Left forelimb (tissue), 1 donor: ENCODE data around the gene CCDC18.
"Not testable (repeated sequence)": the region's sequence is repeated elsewhere in the genome, so short reads cannot be mapped to it uniquely, and the experiment has no call there.

Source experiments
- DNase-seq: peaks from one replicate; pipeline ENCODE4 v3.0.0-alpha.2; 2018; ENCODE audit warnings: low spot score

The CCDC18 gene

DNA sequence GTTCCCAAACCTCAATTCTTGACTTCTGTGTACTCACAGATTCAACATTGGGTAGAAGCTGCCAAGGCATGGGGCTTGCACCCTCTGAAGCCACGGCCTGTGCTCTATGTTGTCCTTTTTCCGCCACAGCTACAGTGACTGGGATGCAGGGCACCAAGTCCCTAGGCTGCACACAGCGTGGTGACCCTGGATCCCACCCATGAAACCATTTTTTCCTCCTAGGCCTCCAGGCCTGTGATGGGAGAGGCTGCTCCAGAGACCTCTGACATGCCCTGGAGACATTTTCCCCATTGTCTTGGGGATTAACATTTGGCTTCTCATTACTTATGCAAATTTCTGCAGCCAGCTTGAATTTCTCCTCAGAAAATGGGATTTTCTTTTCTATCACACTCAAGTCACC is 62.7 kb downstream of the CCDC18 start:
- not testable (repeated sequence) for DNase-seq

DNA sequence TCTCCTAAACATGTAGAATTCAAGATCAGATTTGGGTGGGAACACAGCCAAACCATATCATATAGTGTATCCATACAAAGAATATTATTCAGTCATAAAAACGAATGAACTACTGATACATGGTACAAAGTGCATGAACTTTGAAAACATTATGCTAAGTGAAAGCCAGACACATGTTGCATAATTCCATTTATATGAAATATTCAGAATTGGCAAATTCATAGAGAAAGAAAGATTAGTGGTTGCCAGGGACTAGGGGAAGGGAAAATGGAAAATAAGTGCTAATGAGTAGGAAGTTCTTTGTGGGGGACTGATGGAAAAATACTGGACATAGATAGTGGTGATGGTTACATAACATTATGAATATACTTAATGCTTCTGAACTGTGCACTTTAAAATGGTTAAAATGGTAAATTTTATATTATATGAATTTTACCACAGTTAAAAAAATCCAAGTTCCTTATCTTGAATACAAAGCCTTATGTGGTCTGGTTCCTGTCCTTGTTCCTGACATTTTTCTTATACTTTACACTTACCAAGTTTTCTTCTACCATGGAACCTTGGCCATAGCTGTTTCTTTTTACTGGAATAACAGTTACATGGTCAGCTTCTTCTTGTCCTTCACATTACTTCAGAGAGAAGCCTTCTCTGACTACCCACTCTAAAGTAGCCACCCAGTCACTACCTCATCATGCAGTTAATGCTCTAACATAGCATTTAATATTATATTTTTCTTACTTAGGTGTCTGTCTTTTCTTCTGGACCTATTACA is 64.0 kb downstream of the CCDC18 start:
- no peak for DNase-seq

DNA sequence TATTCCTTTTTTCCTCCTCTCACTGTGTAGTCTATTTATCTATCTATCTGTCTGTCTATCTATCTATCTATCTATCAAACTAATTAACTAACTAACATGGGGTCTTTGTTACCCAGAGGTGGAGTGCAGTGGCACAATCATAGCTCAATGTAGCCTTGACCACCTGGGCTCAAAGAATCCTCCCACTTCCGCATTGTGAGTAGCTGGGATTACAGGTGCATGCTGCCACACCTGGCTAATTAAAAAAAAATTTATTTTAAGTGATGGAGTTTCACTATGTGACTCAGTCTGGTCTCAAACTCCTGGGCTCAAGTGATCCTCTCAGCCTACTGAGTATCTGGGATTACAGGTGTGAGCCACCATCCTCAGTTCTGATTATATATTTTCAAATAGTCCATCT is 71.4 kb downstream of the CCDC18 start:
- no peak for DNase-seq

DNA sequence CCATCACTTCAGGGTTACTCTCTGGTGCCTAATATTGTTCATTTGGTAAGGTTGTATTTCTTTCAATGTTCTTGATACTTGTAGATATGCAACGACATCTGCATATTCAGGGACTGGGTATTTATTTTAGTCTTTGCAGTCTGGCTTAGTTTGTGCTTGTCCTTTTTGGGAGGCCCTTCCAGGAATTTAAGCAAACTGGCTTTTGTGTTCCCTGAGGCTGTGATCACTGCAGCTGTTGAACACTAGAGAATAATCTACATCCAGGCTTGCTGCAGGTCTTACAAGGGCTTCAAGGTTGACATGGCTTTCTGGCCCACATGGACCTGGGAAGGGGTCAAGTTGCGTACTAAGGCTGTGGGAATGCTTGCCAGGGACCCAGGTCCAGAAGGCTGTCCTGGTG is 72.1 kb downstream of the CCDC18 start:
- DNase-seq: no peak

DNA sequence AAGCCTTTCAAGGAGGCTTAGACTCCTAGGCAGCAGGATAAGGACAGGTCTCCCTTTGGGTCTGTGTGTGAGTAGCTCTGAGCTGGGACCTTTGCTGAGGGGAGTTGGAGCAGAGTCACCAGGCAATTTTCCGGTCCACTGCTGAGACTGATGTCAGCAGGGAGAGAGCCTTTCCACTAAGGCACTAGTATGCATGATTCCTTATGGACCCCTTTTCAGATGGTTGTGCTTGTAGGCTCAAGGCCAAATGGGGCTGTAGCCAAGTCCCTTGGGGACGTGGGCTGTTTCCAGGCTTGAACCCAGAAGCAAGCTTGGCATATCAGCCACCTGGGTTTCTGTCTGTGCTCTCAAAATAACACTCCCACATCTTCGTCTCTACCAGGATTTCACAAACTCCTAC is 73.0 kb downstream of the CCDC18 start:
- no peak for DNase-seq

DNA sequence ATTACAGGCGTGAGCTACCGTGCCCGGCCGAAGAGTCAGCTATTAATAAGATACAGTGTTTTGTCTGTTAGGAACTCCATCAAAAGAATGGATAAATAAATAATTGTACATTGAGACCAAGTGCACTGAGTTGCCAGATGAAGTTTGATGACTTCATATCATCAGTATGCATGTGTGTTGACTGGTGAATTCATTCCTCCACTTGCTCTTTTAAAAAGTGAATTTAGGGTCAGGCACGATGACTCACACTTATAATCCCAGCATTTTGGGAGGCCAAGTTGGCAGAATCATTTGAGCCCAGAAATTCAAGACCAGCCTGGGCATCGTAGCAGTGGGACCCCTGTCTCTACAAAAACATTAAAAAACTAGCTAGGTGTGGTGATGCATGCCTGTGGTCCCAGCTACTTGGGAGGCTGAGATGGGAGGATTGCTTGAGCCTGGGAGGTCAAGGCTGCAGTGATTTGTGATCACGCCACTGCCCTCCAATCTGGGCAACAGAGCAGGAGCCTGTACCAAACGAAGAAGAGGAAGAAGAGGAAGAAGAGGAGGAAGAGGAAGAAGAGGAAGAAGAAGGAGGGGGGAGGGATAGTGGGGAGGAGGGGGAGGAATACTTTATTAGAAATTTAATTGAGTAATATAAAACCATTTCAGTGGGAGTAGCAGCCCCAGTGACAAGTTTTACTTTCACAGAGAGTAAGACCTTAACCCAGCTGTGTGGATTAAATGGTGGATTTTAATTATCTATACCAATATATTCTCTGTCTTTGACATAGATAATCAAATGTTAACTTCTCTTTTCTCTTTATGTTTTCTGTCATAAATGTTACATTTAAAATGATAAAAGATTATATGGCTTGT is 74.9 kb downstream of the CCDC18 start:
- no peak for DNase-seq

DNA sequence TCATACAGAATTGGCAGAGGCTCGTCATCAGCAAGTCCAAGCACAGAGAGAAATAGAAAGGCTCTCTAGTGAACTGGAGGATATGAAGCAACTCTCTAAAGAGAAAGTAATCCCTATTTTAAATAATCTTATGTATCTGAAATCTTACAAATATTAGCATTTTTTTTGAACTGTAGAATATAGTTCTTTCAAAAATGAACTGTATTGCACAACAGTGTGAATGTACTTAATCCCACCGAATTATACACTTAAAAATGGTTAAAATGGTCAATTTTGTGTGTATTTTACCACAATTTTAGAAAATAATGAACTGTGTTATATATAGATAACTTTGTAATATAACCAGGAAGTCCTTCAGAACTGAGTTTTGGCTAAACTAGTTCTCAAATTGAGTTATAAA is 75.9 kb downstream of the CCDC18 start:
- DNase-seq: no peak

DNA sequence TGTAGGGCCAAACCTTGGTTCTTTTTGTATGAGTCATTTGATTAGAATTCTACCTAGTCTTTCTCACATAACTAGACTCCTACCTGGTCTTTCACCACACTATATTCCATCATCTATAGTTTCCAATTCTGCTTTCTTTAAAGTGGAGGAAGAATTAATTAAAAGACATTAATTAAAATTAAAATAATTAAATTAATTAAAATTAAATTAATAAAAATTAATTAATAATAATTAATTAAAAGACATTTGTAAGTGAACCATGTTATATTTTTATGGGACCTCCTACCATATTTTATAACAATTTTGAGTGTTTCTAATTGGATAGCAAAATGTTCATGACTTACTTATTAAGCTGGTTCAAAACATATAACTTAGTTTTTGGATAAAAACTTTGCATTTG is 77.4 kb downstream of the CCDC18 start:
- DNase-seq: no peak

DNA sequence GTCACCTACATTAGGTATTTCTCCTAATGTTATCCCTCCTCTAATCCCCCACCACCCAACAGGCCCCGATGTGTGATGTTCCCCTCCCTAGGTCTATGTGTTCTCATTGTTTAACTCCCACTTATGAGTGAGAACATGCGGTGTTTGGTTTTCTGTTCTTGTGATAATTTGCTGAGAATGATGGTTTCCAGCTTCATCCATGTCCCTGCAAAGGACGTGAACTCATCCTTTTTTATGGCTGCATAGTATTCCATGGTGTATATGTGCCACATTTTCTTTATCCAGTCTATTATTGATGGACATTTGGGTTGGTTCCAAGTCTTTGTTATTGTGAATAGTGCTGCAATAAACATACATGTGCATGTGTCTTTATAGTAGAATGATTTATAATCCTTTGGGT is 80.2 kb downstream of the CCDC18 start:
- not testable (repeated sequence) for DNase-seq

DNA sequence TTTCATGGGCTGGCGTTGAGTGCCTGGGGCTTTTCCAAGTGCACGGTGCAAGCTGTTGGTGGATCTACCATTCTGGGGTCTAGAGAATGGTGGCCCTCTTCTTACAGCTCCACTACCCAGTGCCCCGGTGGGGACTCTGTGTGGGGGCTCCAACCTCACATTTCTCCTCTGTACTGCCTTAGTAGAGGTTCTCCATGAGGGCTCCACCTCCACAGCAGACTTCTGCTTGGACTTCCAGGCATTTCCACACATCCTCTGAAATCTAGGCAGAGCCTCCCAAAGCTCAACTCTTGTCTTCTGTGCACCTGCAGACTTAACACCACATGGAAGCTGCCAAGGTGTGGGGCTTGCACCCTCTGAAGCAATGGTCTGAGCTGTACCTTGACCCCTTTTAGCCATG is 82.1 kb downstream of the CCDC18 start:
- no peak for DNase-seq

DNA sequence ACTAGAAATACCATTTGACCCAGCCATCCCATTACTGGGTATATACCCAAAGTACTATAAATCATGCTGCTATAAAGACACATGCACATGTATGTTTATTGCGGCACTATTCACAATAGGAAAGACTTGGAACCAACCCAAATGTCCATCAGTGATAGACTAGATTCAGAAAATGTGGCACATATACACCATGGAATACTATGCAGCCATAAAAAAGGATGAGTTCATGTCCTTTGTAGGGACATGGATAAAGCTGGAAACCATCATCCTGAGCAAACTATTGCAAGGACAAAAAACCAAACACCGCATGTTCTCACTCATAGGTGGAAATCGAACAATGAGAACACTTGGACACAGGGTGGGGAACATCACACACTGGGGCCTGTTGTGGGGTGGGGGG is 88.4 kb downstream of the CCDC18 start:
- not testable (repeated sequence) for DNase-seq

DNA sequence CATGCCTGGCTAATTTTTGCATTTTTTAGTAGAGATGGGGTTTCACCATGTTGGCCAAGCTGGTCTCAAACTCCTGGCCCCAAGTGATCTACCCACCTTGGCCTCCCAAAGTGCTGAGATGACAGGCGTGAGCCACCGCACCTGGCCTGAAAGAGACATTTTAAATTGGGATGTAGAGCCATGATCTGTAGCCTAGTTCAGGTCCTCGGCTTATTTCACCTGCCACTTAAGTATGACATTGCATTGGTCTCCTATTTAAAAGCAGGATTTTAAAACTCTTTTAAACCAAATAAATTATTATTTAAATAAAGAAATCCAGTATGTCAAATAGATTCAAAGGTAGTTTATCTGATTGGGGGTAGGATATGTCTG is 94.7 kb downstream of the CCDC18 start:
- not testable (repeated sequence) for DNase-seq

DNA sequence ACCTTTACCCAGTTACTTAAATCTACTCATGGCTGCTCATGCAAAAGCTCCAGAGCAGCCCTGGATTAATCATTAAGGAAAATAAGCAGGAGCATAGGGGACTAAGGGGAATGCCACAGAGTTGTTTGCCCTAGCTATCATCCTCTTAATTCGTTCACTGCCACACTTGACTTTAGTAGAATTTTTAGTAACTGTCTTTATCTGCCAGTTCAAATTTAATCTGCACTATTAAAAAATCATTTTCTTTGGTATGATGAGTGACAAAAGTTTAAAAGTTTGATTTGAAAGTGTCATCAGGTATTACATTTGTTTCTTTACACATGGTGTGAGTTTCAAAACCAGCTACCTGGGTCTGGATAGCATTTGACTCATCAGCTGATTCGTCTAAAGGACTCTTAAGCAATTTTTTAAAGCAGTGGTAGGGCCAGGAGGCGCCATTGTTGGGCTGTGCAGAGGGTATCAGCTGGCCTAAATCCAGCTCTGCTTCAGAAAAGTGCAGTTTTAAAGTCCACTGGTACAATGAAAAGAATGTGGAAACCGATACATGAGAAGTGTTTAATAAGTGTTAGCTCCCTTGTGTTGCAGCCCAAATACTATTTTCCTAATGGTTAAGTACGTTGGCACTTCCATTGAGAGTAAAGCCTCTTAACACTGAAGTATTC is 95.2 kb downstream of the CCDC18 start:
- no peak for DNase-seq

DNA sequence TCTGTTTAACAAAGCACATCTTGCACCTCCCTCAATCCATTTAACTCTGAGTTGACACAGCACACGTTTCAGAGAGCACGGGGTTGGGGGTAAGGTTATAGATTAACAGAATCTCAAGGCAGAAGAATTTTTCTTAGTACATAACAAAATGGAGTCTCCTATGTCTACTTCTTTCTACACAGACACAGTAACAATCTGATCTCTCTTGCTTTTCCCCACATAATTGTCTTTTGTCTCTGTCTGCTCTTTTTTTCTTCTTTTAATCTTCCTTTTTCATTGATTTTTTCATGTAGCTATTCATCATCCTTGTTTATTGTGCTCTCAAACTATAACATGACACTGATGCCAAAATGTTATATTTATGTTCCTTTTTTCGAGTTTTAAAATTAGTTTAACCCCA is 97.0 kb downstream of the CCDC18 start:
- DNase-seq: not testable (repeated sequence)

DNA sequence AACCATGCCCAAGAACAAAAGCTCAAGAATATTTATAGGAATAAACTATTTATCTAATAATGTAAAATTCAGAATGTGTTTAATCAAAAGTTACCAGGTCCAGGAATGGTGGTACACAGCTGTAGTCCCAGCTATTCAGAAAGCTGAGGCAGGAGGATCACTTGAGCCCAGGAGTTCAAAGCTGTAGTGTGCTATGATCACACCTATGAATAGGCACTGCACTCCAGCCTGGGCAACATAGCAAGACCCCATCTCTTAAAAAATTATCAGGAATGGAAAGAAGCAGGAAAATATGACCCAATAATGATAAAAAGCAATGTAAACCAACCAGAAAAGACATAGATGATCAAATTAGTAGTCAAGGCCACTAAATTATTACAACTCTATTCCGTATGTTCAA is 103.0 kb downstream of the CCDC18 start:
- DNase-seq: no peak

DNA sequence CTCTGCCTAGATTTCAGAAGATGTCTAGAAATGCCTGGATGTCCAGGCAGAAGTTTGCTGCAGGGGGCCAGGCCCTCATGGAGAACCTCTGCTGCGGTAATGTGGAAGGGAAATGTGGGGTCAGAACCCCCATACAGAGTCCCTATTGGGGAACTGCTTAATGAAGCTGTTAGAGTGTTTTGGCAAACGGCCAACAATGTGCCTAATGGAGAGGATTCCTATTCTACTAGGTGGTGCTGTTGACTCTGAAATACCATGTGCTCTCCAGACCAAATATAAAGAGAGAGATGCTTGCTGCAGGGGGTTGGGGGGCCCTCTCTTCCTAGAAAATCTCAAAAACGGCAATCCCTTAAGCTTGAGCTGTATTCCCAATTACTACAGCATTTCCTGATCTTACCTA is 108.0 kb downstream of the CCDC18 start:
- no peak for DNase-seq

DNA sequence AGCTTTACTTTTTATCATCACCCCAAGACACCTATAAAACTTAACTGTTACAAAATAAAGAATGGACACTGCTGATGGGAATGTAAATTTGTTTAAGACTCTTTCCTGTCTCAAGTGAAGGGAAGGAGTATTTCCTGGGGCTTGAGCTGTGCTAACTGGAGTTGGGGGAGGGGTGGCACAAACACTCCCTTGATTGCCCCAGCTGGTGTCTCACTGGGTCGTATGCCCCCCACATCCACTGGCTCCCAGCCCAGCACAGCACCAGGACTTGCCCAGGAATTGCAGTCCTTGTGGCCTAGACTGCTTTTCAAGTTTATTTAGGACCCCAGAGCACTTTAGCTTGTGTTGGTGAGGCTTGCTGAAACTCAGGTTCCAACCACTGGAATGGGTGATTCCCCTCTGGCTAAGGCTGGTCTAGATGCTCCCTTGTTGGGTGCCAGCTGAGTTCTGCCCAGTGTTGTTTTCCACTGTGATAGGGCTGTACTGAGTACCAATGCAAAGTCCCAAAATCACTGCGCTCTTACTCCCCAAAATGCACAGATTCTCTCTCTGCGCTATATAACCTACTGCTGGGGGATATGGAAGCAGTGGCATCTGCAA is 116.1 kb downstream of the CCDC18 start:
- DNase-seq: no peak

DNA sequence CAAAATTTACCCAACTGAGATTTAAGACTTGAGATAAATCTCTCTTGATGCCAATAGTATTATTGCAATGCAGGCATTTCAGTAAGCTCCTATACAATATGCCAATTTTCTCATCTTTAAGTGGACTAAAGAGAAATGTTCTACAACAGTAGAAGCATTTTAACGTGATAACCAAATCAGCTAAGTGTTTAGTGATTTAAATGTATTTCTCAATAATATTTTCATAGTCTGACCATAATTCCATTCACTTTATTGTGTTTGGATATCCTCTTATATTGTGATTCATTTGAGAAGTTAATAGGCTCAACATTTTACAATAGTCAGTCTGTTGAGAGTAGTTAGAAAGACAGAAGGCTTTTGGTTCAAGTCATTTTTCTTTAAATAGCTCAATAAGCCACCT is 120.6 kb downstream of the CCDC18 start:
- no peak for DNase-seq

DNA sequence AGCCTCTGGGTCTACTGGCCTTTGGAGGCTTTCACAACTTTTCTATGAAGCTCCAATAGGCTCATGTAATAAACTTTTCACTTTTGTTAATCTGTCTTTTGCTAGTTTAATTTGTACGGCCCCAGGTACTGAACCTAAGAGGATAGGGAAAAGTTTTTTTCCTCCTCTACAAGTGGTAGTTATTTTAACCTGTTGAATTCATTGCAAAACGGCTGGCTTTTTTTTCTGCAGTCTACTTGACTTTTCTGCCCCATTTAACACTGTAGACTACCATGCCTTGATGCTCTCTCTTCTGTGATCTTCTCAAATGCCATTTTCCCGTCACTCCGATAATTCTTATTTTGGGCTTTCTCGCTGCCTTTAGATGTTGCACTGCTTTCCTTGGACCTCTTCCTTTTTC is 121.6 kb downstream of the CCDC18 start:
- no peak for DNase-seq

DNA sequence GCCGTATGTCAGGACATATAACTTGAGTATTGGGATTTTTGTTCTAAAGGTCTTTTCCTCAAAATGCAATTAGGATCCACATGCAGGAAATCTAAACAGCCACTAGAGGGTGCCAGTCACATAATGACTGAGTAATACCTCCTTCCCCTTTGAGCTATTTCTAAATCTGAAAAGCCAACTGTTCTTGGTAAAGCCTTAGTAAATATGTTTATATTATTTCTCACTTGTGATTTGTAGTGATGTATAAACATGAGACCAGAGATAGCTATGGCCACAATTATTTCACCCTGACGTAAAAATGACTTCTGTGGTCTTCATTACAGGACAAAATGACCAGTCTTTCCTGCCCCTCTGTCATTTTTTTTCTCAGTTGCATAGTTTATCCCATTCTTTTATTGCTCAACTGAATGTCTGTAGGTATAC is 124.2 kb downstream of the CCDC18 start:
- DNase-seq: no peak

DNA sequence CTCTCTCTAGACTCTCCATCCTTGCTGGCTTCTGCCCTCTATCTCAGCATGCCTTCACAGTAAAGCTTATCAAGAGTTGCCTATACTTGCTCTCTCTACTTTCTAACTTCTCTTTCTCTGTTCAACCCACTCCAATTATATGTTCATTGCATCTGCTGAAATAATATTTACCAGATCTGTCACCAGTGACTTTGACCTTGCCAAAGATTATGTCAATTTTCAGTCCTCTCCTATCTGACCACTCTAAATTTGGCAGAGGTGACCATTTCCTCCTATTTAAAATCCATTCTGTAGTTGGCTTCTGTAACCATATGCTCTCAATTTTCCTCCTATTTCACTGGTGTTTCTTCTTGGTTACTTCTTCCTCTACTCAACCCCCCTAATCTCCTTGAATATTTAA is 126.4 kb downstream of the CCDC18 start:
- no peak for DNase-seq

DNA sequence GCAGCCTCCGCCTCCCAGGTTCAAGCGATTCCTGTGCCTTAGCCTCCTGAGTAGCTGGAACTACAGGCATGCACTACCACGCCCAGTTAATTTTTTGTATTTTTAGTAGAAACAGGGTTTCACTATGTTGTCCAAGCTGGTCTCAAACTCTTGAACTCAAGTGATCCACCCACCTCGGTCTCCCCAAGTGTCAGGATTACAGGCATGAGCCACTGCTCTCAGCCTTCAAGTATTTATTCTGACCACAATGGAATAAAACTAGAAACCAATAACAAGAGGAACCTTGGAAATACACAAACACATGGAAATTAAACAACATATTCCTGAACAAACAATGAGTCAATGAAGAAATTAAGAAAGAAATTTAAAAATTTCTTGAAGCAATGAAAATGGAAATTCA is 132.5 kb downstream of the CCDC18 start:
- DNase-seq: no peak

DNA sequence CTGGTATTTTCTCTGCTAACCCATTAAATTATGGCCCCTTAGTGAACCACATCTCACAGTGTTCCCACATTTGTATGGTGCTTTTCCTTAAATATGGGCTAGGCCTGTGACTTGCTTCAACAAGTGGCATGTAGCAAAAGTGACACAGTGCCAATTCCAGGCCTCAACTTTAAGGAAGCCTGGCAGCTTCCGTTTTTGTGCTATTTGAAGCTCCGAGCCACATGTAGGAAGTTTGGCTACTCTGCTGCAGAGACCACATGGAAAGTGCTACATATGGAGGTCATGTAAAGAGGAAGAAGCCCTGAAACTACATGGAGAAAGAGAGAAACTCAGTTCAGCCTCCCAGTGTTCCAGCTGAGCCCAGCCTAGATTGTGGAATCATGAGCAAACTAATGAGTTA is 136.7 kb downstream of the CCDC18 start:
- DNase-seq: no peak
